ENCODE measurements around the gene C14orf119.

- TF ChIP-seq CTCF (IDR thresholded peaks at IDR 0.05) (no peak), SIN3A (IDR thresholded peaks at IDR 0.05; ENCODE audit: borderline replicate concordance, insufficient read depth, low read depth, low read length) (no peak), REST (IDR thresholded peaks at IDR 0.05; ENCODE audit: insufficient read depth in 1 of 2, low read depth in 2 of 2, low read length in 1 of 2) (no peak), TCF7L2 (IDR thresholded peaks at IDR 0.05; ENCODE audit: low read depth, low read length) (no peak), POLR2AphosphoS5 (IDR thresholded peaks at IDR 0.05; ENCODE audit: low read depth, low read length) (no peak)
Observed at GRCh38 chr14:23128969-23129758, 33.9 kb downstream of the C14orf119 start.

Data from Panc1 (cell line).